ENCODE results near the gene CDK3.

- TF ChIP-seq CTCF (IDR thresholded peaks at IDR 0.05) (no peak), POLR2A (IDR thresholded peaks at IDR 0.05) (no peak), POLR2AphosphoS5 (IDR thresholded peaks at IDR 0.05) (no peak), EP300 (IDR thresholded peaks at IDR 0.05; ENCODE audit: low read depth) (no peak)
These were observed 14.2 kb downstream of the CDK3 start for GRCh38 chr17:76014925-76015261.
